Stomach (tissue), 4 donors: Measurements from ENCODE around the gene RAG1.

Source experiments
- EP300 ChIP-seq: sonication (generic); formaldehyde crosslinking; IDR thresholded peaks from one replicate; pipeline ENCODE4 v1.6.1; 2017; ENCODE audit warnings: antibody characterized with exemption
- POLR2A ChIP-seq, 4 donors: fragments of 450-650 bp; IDR thresholded peaks; one replicate each; pipeline ENCODE4 v1.6.1; 2016; ENCODE audit warnings: antibody characterized with exemption in 4 of 4, control low read depth in 2 of 4, mild to moderate bottlenecking in 1 of 4, moderate library complexity in 1 of 4
- TF ChIP-seq, protein P1 (sequence below), 7 experiments: fragments of 450-650 bp in 4 of 7; fragments of 200-600 bp in 3 of 7; sonication (generic) in 3 of 7; IDR thresholded peaks; one replicate each; pipeline ENCODE4 v1.5.1; 2016 to 2019; ENCODE audit warnings: antibody characterized with exemption in 7 of 7, control low read depth in 2 of 7, mild to moderate bottlenecking in 1 of 7

GRCh38 chr11:36628765-36629244 is 61.0 kb downstream of the RAG1 start:
- TF ChIP-seq POLR2A (IDR thresholded peaks at IDR 0.05) (no peak), EP300 (no peak)
- TF ChIP-seq, protein P1, sequence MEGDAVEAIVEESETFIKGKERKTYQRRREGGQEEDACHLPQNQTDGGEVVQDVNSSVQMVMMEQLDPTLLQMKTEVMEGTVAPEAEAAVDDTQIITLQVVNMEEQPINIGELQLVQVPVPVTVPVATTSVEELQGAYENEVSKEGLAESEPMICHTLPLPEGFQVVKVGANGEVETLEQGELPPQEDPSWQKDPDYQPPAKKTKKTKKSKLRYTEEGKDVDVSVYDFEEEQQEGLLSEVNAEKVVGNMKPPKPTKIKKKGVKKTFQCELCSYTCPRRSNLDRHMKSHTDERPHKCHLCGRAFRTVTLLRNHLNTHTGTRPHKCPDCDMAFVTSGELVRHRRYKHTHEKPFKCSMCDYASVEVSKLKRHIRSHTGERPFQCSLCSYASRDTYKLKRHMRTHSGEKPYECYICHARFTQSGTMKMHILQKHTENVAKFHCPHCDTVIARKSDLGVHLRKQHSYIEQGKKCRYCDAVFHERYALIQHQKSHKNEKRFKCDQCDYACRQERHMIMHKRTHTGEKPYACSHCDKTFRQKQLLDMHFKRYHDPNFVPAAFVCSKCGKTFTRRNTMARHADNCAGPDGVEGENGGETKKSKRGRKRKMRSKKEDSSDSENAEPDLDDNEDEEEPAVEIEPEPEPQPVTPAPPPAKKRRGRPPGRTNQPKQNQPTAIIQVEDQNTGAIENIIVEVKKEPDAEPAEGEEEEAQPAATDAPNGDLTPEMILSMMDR (IDR thresholded peaks at IDR 0.05) = no peak
